ENCODE data around the gene PLEKHB1. TPM values are rescaled to one million over a fixed set of nuclear protein-coding genes. Genes with fewer than 3 reads are reported as not detected.

PLEKHB1 gene
- total RNA-seq, 4 donors from 2014 or later: 4.7 to 12.5 (median 6.3) TPM

DNA sequence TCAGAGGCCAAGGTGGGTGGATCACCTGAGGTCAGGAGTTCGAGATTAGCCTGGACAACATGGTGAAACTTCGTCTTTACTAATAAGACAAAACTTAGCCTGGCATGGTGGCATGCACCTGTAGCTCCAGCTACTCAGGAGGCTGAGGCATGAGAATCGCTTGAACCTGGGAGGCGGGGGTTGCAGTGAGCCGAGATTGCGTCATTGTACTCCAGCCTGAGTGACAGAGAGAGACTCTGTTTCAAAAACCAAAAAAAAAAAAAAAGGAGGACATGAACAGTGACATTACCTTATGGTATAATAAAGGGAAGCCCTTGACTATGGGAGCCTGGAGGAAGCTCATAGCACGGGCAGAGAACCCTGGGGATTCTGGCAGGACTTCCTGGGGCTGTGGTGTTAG is 16.5 kb upstream of the PLEKHB1 start:
- no peak for DNase-seq (ENCODE audit: low spot score in 2 of 2)
- H3K27me3 ChIP-seq: peaks cover 6% of the 10 kb centered on the region
- peaks cover 6% of the 10 kb centered on the region for H3K4me1 ChIP-seq
- no peaks in the 10 kb centered on the region for H3K9me3 ChIP-seq
- H3K27ac ChIP-seq: no peak overlapping the region
- no peak overlapping the region for H3K4me3 ChIP-seq
- WGBS: 80% methylated on average over 7 of the region's 7 CpGs
- H3K36me3 ChIP-seq: no peaks in the 10 kb centered on the region
- TF ChIP-seq EP300 (IDR thresholded peaks at IDR 0.05) (no peak), POLR2A (IDR thresholded peaks at IDR 0.05) (no peak), POLR2AphosphoS5 (IDR thresholded peaks at IDR 0.05) (no peak)
- TF ChIP-seq, protein P1, sequence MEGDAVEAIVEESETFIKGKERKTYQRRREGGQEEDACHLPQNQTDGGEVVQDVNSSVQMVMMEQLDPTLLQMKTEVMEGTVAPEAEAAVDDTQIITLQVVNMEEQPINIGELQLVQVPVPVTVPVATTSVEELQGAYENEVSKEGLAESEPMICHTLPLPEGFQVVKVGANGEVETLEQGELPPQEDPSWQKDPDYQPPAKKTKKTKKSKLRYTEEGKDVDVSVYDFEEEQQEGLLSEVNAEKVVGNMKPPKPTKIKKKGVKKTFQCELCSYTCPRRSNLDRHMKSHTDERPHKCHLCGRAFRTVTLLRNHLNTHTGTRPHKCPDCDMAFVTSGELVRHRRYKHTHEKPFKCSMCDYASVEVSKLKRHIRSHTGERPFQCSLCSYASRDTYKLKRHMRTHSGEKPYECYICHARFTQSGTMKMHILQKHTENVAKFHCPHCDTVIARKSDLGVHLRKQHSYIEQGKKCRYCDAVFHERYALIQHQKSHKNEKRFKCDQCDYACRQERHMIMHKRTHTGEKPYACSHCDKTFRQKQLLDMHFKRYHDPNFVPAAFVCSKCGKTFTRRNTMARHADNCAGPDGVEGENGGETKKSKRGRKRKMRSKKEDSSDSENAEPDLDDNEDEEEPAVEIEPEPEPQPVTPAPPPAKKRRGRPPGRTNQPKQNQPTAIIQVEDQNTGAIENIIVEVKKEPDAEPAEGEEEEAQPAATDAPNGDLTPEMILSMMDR (IDR thresholded peaks at IDR 0.05): no peak

DNA sequence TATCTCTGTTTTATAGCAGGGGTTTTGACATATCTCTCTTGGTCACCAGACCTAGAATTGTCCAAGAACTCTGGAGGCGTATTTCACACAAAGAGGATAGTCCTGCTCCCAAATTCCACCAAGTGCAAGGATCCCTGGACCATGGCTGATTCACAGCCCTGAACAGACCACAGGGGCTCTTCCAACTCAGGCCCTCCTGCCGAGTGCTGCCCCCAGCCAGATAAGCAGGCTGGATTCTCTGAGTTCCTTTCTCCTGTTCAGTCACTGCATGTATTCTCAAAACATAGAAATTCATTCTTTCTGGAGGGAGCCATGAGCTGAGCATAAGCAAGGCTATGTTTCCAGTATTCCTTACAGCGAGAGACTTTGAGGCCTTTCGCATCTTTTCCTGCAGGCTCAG is 13.4 kb upstream of the PLEKHB1 start:
- no peak overlapping the region for H3K4me3 ChIP-seq
- 95% methylated on average over 4 of the region's 4 CpGs for WGBS
- no peak for TF ChIP-seq POLR2A (IDR thresholded peaks at IDR 0.05)
- no peak for TF ChIP-seq POLR2AphosphoS5 (IDR thresholded peaks at IDR 0.05)
- no peak for TF ChIP-seq EP300 (IDR thresholded peaks at IDR 0.05)
- TF ChIP-seq, protein P1 (IDR thresholded peaks at IDR 0.05): no peak
- no peaks in the 10 kb centered on the region for H3K9me3 ChIP-seq
- no peak for DNase-seq (ENCODE audit: low spot score in 2 of 2)
- no peaks in the 10 kb centered on the region for H3K27me3 ChIP-seq
- H3K4me1 ChIP-seq: no peaks in the 10 kb centered on the region
- no peaks in the 10 kb centered on the region for H3K36me3 ChIP-seq
- H3K27ac ChIP-seq: no peak overlapping the region

- no peak for DNase-seq (ENCODE audit: low spot score in 2 of 2)
- no peaks in the 10 kb centered on the region for H3K4me1 ChIP-seq
- no peak overlapping the region for H3K27ac ChIP-seq
- H3K36me3 ChIP-seq: no peaks in the 10 kb centered on the region
- no peaks in the 10 kb centered on the region for H3K9me3 ChIP-seq
- H3K27me3 ChIP-seq: no peaks in the 10 kb centered on the region
- 98% methylated on average over 2 of the region's 2 CpGs for WGBS
- H3K4me3 ChIP-seq: no peak overlapping the region
- no peak for TF ChIP-seq POLR2AphosphoS5 (IDR thresholded peaks at IDR 0.05)
- TF ChIP-seq, protein P1 (IDR thresholded peaks at IDR 0.05): no peak
- no peak for TF ChIP-seq POLR2A (IDR thresholded peaks at IDR 0.05)
- no peak for TF ChIP-seq EP300 (IDR thresholded peaks at IDR 0.05)
Measured at GRCh38 chr11:73633999-73634398, 12.4 kb upstream of the PLEKHB1 start.

DNA sequence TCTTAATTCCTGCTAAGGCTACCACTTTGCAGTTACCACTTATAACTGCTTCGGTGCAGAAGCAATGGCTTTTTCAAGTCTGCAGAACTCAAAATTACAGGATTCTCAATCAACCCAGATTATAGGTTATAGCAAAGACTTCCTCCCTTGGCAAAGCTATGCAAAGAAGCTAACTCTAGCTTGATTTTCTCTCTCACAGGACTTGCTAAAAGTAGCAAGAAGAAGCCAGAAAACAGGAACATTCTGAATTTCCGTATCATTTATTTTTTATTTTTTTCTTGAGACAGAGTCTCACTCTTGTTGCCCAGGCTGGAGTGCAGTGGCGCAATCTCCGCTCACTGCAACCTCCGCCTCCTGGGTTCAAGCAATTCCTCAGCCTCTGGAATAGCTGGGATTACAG is 10.7 kb upstream of the PLEKHB1 start:
- no peak for DNase-seq (ENCODE audit: low spot score in 2 of 2)
- H3K4me1 ChIP-seq: no peaks in the 10 kb centered on the region
- no peaks in the 10 kb centered on the region for H3K9me3 ChIP-seq
- TF ChIP-seq POLR2AphosphoS5 (IDR thresholded peaks at IDR 0.05) (no peak), POLR2A (IDR thresholded peaks at IDR 0.05) (no peak), EP300 (IDR thresholded peaks at IDR 0.05) (no peak)
- TF ChIP-seq, protein P1 (IDR thresholded peaks at IDR 0.05): no peak
- no peaks in the 10 kb centered on the region for H3K36me3 ChIP-seq
- no peak overlapping the region for H3K27ac ChIP-seq
- peaks cover 6% of the 10 kb centered on the region for H3K27me3 ChIP-seq
- WGBS: 87% methylated on average over 5 of the region's 5 CpGs
- H3K4me3 ChIP-seq: no peak overlapping the region

- TF ChIP-seq EP300 (IDR thresholded peaks at IDR 0.05) (no peak), POLR2AphosphoS5 (IDR thresholded peaks at IDR 0.05) (no peak), POLR2A (IDR thresholded peaks at IDR 0.05) (no peak)
- TF ChIP-seq, protein P1 (IDR thresholded peaks at IDR 0.05): no peak
- Histone ChIP-seq H3K27me3 (peaks cover 6% of the 10 kb centered on the region), H3K4me1 (no peaks in the 10 kb centered on the region), H3K9me3 (no peaks in the 10 kb centered on the region), H3K27ac (no peak overlapping the region), H3K36me3 (no peaks in the 10 kb centered on the region), H3K4me3 (no peak overlapping the region)
- WGBS: 92% methylated on average over 4 of the region's 5 CpGs
- DNase-seq (ENCODE audit: low spot score in 2 of 2): no peak
Measured at GRCh38 chr11:73636249-73636648, 10.1 kb upstream of the PLEKHB1 start.
